ENCODE measurements around the gene RANBP9. TPM values are rescaled to one million over a fixed set of nuclear protein-coding genes. Genes with fewer than 3 reads are reported as not detected.

Gene RANBP9
- total and polyA plus RNA-seq, 7 experiments from 2014 or later: 2.7 to 56.9 (median 47.9) TPM

GRCh38 chr6:13689511-13690256 lies 22.0 kb downstream of the RANBP9 start:
- no peaks in the 10 kb centered on the region for H3K27me3 ChIP-seq (ENCODE audit: control insufficient read depth in 2 of 2, insufficient read depth in 2 of 2, low read length in 2 of 2)
- H3K9me3 ChIP-seq (ENCODE audit: control insufficient read depth in 2 of 3, low read length in 3 of 3): no peaks in the 10 kb centered on the region
- H3K4me1 ChIP-seq (ENCODE audit: control insufficient read depth in 2 of 2, insufficient read depth in 2 of 2, low read length in 2 of 2): peaks cover 36 to 49% of the 10 kb centered on the region in 2 donors
- intact Hi-C loops (cut with micrococcal nuclease): loop anchor here (1.0 to 5.0 kb wide), 3 partner anchors 20 to 42 kb away; no protein-coding TSS in a partner anchor
- no peaks in the 10 kb centered on the region for H3K36me3 ChIP-seq (ENCODE audit: control insufficient read depth in 2 of 3, insufficient read depth in 3 of 3, low read length in 3 of 3)
- no peaks in the 10 kb centered on the region for H3K27me3 Mint-ChIP-seq
- no peak overlapping the region for H3K4me3 ChIP-seq (ENCODE audit: low read length)
- peaks cover 0 to 7% (median 0%) of the 10 kb centered on the region in 11 donors for H3K9me3 Mint-ChIP-seq
- DNase-seq (no peak), ATAC-seq (no peak)
- peaks cover 0 to 17% (median 9%) of the 10 kb centered on the region in 5 donors for H3K36me3 Mint-ChIP-seq
- CTCF ChIA-PET: interaction anchor here (0.9 kb wide), 1 partner anchor 65 kb away, joined by 3 read pairs; no protein-coding TSS in a partner anchor
- peaks cover 45 to 77% (median 68%) of the 10 kb centered on the region in 7 donors for H3K4me1 Mint-ChIP-seq
- POLR2A ChIA-PET: interaction anchor here (0.8 to 1.3 kb wide), 3 partner anchors 9 to 24 kb away, joined by 3 read pairs; no protein-coding TSS in a partner anchor
- peak overlapping the region in 6 of 10 donors; percentile 4 to 83 (median 52) for H3K4me3 Mint-ChIP-seq
- H3K27ac Mint-ChIP-seq: peak overlapping the region in 8 of 9 donors; percentile 88 to 97 (median 94)
- peak overlapping the region; percentile 30 for H3K27ac ChIP-seq (ENCODE audit: low read depth, low read length)

DNA sequence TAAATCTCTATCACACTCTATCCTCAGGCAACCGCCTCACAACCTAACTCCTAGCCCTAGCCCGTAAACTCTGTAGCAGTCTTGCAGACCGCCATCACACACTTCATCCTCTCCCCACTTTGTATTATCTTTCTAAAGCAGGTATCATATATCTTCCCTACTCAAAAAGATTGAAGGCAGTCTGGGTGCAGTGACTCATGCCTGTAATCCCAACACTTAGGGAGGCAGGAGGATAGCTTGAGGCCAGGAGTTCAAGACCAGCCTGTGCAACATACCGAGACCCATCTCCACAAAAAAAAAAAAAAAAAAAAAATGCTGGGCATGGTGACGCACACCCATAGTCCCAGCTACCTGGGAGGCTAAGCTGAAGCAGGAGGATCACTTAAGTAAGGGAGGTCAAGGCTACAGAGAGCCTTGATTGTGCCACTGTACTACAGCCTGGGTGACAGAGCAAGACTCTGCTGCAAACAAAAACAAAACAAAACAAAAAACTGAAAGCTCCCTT lies 22.9 kb downstream of the RANBP9 start:
- Mint-ChIP-seq H3K36me3 (peaks cover 0 to 14% (median 6%) of the 10 kb centered on the region in 5 donors), H3K4me1 (peaks cover 41 to 77% (median 69%) of the 10 kb centered on the region in 7 donors), H3K4me3 (peak overlapping the region in 9 of 10 donors; percentile 10 to 83 (median 70)), H3K27me3 (no peaks in the 10 kb centered on the region), H3K9me3 (peaks cover 0 to 7% (median 0%) of the 10 kb centered on the region in 11 donors), H3K27ac (peak overlapping the region; percentile 1 to 97 (median 94))
- H3K4me3 ChIP-seq (ENCODE audit: low read length): no peak overlapping the region
- DNase-seq: no peak
- H3K4me1 ChIP-seq (ENCODE audit: control insufficient read depth in 2 of 2, insufficient read depth in 2 of 2, low read length in 2 of 2): peaks cover 36 to 55% of the 10 kb centered on the region in 2 donors
- ChIA-PET POLR2A (interaction anchor here (0.7 to 2.5 kb wide), 4 partner anchors 12 to 129 kb away, joined by 4 to 20 read pairs (median 11); partner anchors contain the start of genes NOL7 and RANBP9), CTCF (interaction anchor here (2.7 kb wide), 1 partner anchor 21 kb away, joined by 11 read pairs; no protein-coding TSS in a partner anchor)
- ATAC-seq: no peak
- no peaks in the 10 kb centered on the region for H3K36me3 ChIP-seq (ENCODE audit: control insufficient read depth in 2 of 3, insufficient read depth in 3 of 3, low read length in 3 of 3)
- intact Hi-C loops (cut with micrococcal nuclease): loop anchor here (1.0 to 5.0 kb wide), 3 partner anchors 10 to 41 kb away; no protein-coding TSS in a partner anchor
- peak overlapping the region; percentile 66 for H3K27ac ChIP-seq (ENCODE audit: low read depth, low read length)
- H3K27me3 ChIP-seq (ENCODE audit: control insufficient read depth in 2 of 2, insufficient read depth in 2 of 2, low read length in 2 of 2): no peaks in the 10 kb centered on the region
- H3K9me3 ChIP-seq (ENCODE audit: control insufficient read depth in 2 of 3, low read length in 3 of 3): no peaks in the 10 kb centered on the region

GRCh38 chr6:13687917-13688351 lies 23.7 kb downstream of the RANBP9 start:
- H3K27me3 Mint-ChIP-seq: no peaks in the 10 kb centered on the region
- H3K36me3 ChIP-seq (ENCODE audit: control insufficient read depth in 2 of 3, insufficient read depth in 3 of 3, low read length in 3 of 3): no peaks in the 10 kb centered on the region
- peak overlapping the region; percentile 66 for H3K27ac ChIP-seq (ENCODE audit: low read depth, low read length)
- peaks cover 0 to 7% (median 0%) of the 10 kb centered on the region in 11 donors for H3K9me3 Mint-ChIP-seq
- peak overlapping the region; percentile 33 to 83 (median 70) for H3K4me3 Mint-ChIP-seq
- ChIA-PET CTCF (interaction anchor here (0.8 to 2.7 kb wide), 2 partner anchors 22 to 113 kb away, joined by 3 to 11 read pairs; partner anchors contain the start of gene SIRT5), POLR2A (interaction anchor here (1.4 to 2.5 kb wide), 5 partner anchors 8 to 73 kb away, joined by 4 to 20 read pairs (median 10); partner anchors contain the start of genes NOL7 and RANBP9)
- peak; percentile 87 for ATAC-seq
- H3K27ac Mint-ChIP-seq: peak overlapping the region; percentile 53 to 97 (median 94)
- peak overlapping the region; percentile 13 for H3K4me3 ChIP-seq (ENCODE audit: low read length)
- DNase-seq: peak in 7 of 9 donors; percentile 37 to 76 (median 64)
- H3K4me1 Mint-ChIP-seq: peaks cover 40 to 73% (median 65%) of the 10 kb centered on the region in 7 donors
- H3K27me3 ChIP-seq (ENCODE audit: control insufficient read depth in 2 of 2, insufficient read depth in 2 of 2, low read length in 2 of 2): no peaks in the 10 kb centered on the region
- peaks cover 43 to 54% of the 10 kb centered on the region in 2 donors for H3K4me1 ChIP-seq (ENCODE audit: control insufficient read depth in 2 of 2, insufficient read depth in 2 of 2, low read length in 2 of 2)
- H3K36me3 Mint-ChIP-seq: peaks cover 0 to 16% (median 6%) of the 10 kb centered on the region in 5 donors
- intact Hi-C loops (cut with micrococcal nuclease): loop anchor here (1.0 to 5.0 kb wide), 3 partner anchors 10 to 41 kb away; no protein-coding TSS in a partner anchor
- H3K9me3 ChIP-seq (ENCODE audit: control insufficient read depth in 2 of 3, low read length in 3 of 3): no peaks in the 10 kb centered on the region

GRCh38 chr6:13684855-13685254 lies 26.8 kb downstream of the RANBP9 start:
- Histone ChIP-seq H3K9me3 (ENCODE audit: control insufficient read depth in 2 of 3, low read length in 3 of 3) (no peaks in the 10 kb centered on the region), H3K4me1 (ENCODE audit: control insufficient read depth in 2 of 2, insufficient read depth in 2 of 2, low read length in 2 of 2) (peaks cover 67 to 70% of the 10 kb centered on the region in 2 donors), H3K4me3 (ENCODE audit: low read length) (no peak overlapping the region), H3K27me3 (ENCODE audit: control insufficient read depth in 2 of 2, insufficient read depth in 2 of 2, low read length in 2 of 2) (no peaks in the 10 kb centered on the region), H3K36me3 (ENCODE audit: control insufficient read depth in 2 of 3, insufficient read depth in 3 of 3, low read length in 3 of 3) (no peaks in the 10 kb centered on the region), H3K27ac (ENCODE audit: low read depth, low read length) (peak overlapping the region; percentile 11)
- DNase-seq: no peak
- ChIA-PET POLR2A (interaction anchor here (0.9 to 2.2 kb wide), 5 partner anchors 25 to 110 kb away, joined by 3 to 11 read pairs (median 3); partner anchors contain the start of genes NOL7, RANBP9 and SIRT5), CTCF (interaction anchor here (1.0 kb wide), 1 partner anchor 18 kb away, joined by 3 read pairs; no protein-coding TSS in a partner anchor)
- no peak for ATAC-seq
- peaks cover 0 to 26% (median 11%) of the 10 kb centered on the region in 5 donors for H3K36me3 Mint-ChIP-seq
- intact Hi-C loops (cut with micrococcal nuclease): loop anchor here (5.0 kb wide), 2 partner anchors 38 to 358 kb away; partner anchors contain the start of gene TBC1D7 (in 1 of the 2)
- H3K4me3 Mint-ChIP-seq: peak overlapping the region in 1 of 10 donors; percentile 7
- H3K27me3 Mint-ChIP-seq: no peaks in the 10 kb centered on the region
- H3K9me3 Mint-ChIP-seq: peaks cover 0 to 9% (median 1%) of the 10 kb centered on the region in 11 donors
- H3K27ac Mint-ChIP-seq: peak overlapping the region in 8 of 9 donors; percentile 45 to 85 (median 74)
- peaks cover 50 to 84% (median 77%) of the 10 kb centered on the region in 7 donors for H3K4me1 Mint-ChIP-seq

DNA sequence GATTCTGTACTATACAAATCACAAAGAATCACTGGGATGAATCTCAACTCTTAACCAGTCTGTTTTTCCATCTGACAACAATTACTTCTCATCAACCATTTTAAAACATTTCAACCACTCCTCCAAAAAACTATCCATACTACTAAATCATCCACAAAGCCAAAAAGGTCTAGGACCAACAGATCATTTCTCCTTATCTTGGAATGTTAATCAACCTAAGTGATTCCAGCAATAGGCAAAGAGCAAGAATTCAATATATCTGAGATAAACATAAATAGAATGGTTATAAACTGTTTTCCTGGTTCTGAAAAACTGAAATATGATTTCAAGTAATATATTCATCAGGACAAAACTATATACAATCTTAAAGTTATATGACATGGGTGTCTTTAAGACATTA lies 28.6 kb downstream of the RANBP9 start:
- Mint-ChIP-seq H3K27me3 (no peaks in the 10 kb centered on the region), H3K27ac (peak overlapping the region; percentile 38 to 89 (median 79)), H3K4me1 (peaks cover 45 to 82% (median 71%) of the 10 kb centered on the region in 7 donors), H3K4me3 (peak overlapping the region; percentile 1 to 62 (median 8)), H3K36me3 (peaks cover 0 to 30% (median 16%) of the 10 kb centered on the region in 5 donors), H3K9me3 (peaks cover 0 to 6% (median 0%) of the 10 kb centered on the region in 11 donors)
- Histone ChIP-seq H3K4me1 (ENCODE audit: control insufficient read depth in 2 of 2, insufficient read depth in 2 of 2, low read length in 2 of 2) (peaks cover 51 to 52% of the 10 kb centered on the region in 2 donors), H3K36me3 (ENCODE audit: control insufficient read depth in 2 of 3, insufficient read depth in 3 of 3, low read length in 3 of 3) (no peaks in the 10 kb centered on the region), H3K27ac (ENCODE audit: low read depth, low read length) (no peak overlapping the region), H3K9me3 (ENCODE audit: control insufficient read depth in 2 of 3, low read length in 3 of 3) (no peaks in the 10 kb centered on the region), H3K4me3 (ENCODE audit: low read length) (no peak overlapping the region), H3K27me3 (ENCODE audit: control insufficient read depth in 2 of 2, insufficient read depth in 2 of 2, low read length in 2 of 2) (no peaks in the 10 kb centered on the region)
- ATAC-seq: no peak
- DNase-seq: no peak
- ChIA-PET POLR2A (no interaction called here), CTCF (no interaction called here)
- intact Hi-C loops (cut with micrococcal nuclease): loop anchor here in 1 of 2 donors (5.0 kb wide), 1 partner anchor 356 kb away; the partner anchor contains the start of gene TBC1D7

GRCh38 chr6:13682346-13682745 lies 29.3 kb downstream of the RANBP9 start:
- H3K36me3 ChIP-seq (ENCODE audit: control insufficient read depth in 2 of 3, insufficient read depth in 3 of 3, low read length in 3 of 3): no peaks in the 10 kb centered on the region
- no peaks in the 10 kb centered on the region for H3K9me3 ChIP-seq (ENCODE audit: control insufficient read depth in 2 of 3, low read length in 3 of 3)
- Mint-ChIP-seq H3K36me3 (peaks cover 0 to 32% (median 16%) of the 10 kb centered on the region in 5 donors), H3K4me3 (peak overlapping the region in 4 of 10 donors; percentile 14 to 50 (median 30)), H3K4me1 (peaks cover 38 to 76% (median 65%) of the 10 kb centered on the region in 7 donors), H3K27ac (peak overlapping the region; percentile 38 to 92 (median 84)), H3K27me3 (no peaks in the 10 kb centered on the region), H3K9me3 (peaks cover 0 to 6% (median 0%) of the 10 kb centered on the region in 11 donors)
- H3K4me1 ChIP-seq (ENCODE audit: control insufficient read depth in 2 of 2, insufficient read depth in 2 of 2, low read length in 2 of 2): peaks cover 45 to 51% of the 10 kb centered on the region in 2 donors
- no peaks in the 10 kb centered on the region for H3K27me3 ChIP-seq (ENCODE audit: control insufficient read depth in 2 of 2, insufficient read depth in 2 of 2, low read length in 2 of 2)
- H3K27ac ChIP-seq (ENCODE audit: low read depth, low read length): no peak overlapping the region
- H3K4me3 ChIP-seq (ENCODE audit: low read length): no peak overlapping the region
- DNase-seq (no peak), ATAC-seq (no peak)
- intact Hi-C loops (cut with micrococcal nuclease): loop anchor here in 1 of 2 donors (5.0 kb wide), 1 partner anchor 355 kb away; the partner anchor contains the start of gene TBC1D7
- ChIA-PET POLR2A (interaction anchor here (0.8 to 1.9 kb wide), 3 partner anchors 12 to 108 kb away, joined by 3 to 4 read pairs (median 4); partner anchors contain the start of gene SIRT5), CTCF (no interaction called here)
